Adrenal gland (tissue), 12 donors: ENCODE measurements around the gene VAX1. TPM values are rescaled to one million over a fixed set of nuclear protein-coding genes. Genes with fewer than 3 reads are reported as not detected.
"Not testable (repeated sequence)": the region's sequence is repeated elsewhere in the genome, so short reads cannot be mapped to it uniquely, and the experiment has no call there.

Source experiments
- DNase-seq, 7 donors: peaks; one replicate each; pipeline ENCODE4 v3.0.0-alpha.2; 2019 to 2020
- H3K27ac ChIP-seq, 5 donors: fragments of 200-600 bp; sonication (generic) in 4 of 5; 1 replicate in 3 of 5; 2 replicates in 2 of 5; pipeline versions ENCODE4 v1.5.1 to v1.8.0; 2016 to 2020; ENCODE audit warnings: mild to moderate bottlenecking in 1 of 5
- H3K27me3 ChIP-seq: fragments of 200-600 bp; 2 replicates; pipeline ENCODE4 v1.8.0; 2021
- H3K36me3 ChIP-seq, 2 donors: fragments of 200-600 bp; replicated peaks in 1 of 2; 1 replicate in 1 of 2; 2 replicates in 1 of 2; pipeline versions ENCODE4 v1.5.1 to v1.8.0; 2018 to 2022
- H3K4me1 ChIP-seq, 2 donors: fragments of 200-600 bp; replicated peaks in 1 of 2; 1 replicate in 1 of 2; 2 replicates in 1 of 2; pipeline versions ENCODE4 v1.5.1 to v1.8.0; 2018 to 2021
- H3K4me3 ChIP-seq, 4 donors: fragments of 200-600 bp; sonication (generic) in 3 of 4; one replicate each; pipeline ENCODE4 v1.5.1; 2016 to 2018
- H3K9me3 ChIP-seq, 3 donors: fragments of 200-600 bp; sonication (generic) in 1 of 3; replicated peaks in 1 of 3; 1 replicate in 2 of 3; 2 replicates in 1 of 3; pipeline versions ENCODE4 v1.5.1 to v1.8.0; 2016 to 2021
- POLR2A ChIP-seq, 2 donors: fragments of 450-650 bp; IDR thresholded peaks; one replicate each; pipeline ENCODE4 v1.6.1; 2017; ENCODE audit warnings: antibody characterized with exemption in 2 of 2, mild to moderate bottlenecking in 2 of 2, moderate library complexity in 1 of 2
- WGBS, 4 donors: extraction: QIAGEN DNeasy Blood & Tissue Kit in 2 of 4; methylation state at CpG; one replicate each; pipeline versions ENCODE4 v1.1.5 to v1.1.7; 2013 to 2017; 5-methylcytosine and 5-hydroxymethylcytosine counted together
- intact Hi-C, 2 donors: fragments of 100-400 bp; cut with DNase I; formaldehyde crosslinking; loops; one replicate each; pipeline versions ENCODE4 v1.14.1 to v1.15.0; 2022 to 2023
- microRNA-seq, 3 donors: library from miRNA; unstranded; fragments of <30 nt; microRNA quantifications; one replicate each; pipeline ENCODE4, GENCODE V29; 2017 to 2020
- polyA plus RNA-seq, 3 donors: library from polyadenylated mRNA; stranded (reverse); fragments of 200-250 nt in 2 of 3; fragments of 350-450 nt in 1 of 3; fragmentation: Illumina TruSeq in 1 of 3; extraction: RNeasy Lipid Tissue Mini Kit (QIAGEN cat#74804) in 1 of 3; gene quantifications; one replicate each; pipeline ENCODE4 v1.2.3, GENCODE V29; 2013 to 2014
- small RNA-seq, 2 donors: library from RNA; depleted of rRNA; stranded (forward); fragments of <200 nt; gene quantifications; one replicate each; pipeline ENCODE3, GENCODE V24; 2016
- total RNA-seq, 9 donors: library from RNA; depleted of rRNA in 4 of 9; stranded (reverse); fragments of >200 nt in 4 of 9; fragments of 120-200 nt in 1 of 9; fragmentation: NEBNext Ultra II Directional in 1 of 9; extraction: Animal tissue kit (Norgen Biotek cat#: 25700) in 1 of 9; gene quantifications; one replicate each; pipeline versions ENCODE4 v1.1.0 to v1.2.4, GENCODE V29; 2013 to 2023
- TF ChIP-seq, protein P1 (sequence below), 6 experiments: fragments of 450-650 bp in 4 of 6; fragments of 200-600 bp in 2 of 6; sonication (generic) in 1 of 6; IDR thresholded peaks; 1 replicate in 5 of 6; 2 replicates in 1 of 6; pipeline versions ENCODE4 v1.5.1 to v1.8.0; 2016 to 2021; ENCODE audit warnings: antibody characterized with exemption in 6 of 6, mild to moderate bottlenecking in 2 of 6, moderate library complexity in 1 of 6
- donor health status: healthy with polysubstance abuse.
- donor health status: Bipolar disorder and iron deficiency.
- donor health status: DM: yes; HTN: yes; CAD: no.
- donor health status: DM: no; HTN: no; CAD: no.
- donor health status: DM: no; HTN: no; CAD: no.
- donor health status: DM: yes; HTN: yes; CAD: no.

Gene VAX1
- total and polyA plus RNA-seq, 12 donors = not detected

DNA sequence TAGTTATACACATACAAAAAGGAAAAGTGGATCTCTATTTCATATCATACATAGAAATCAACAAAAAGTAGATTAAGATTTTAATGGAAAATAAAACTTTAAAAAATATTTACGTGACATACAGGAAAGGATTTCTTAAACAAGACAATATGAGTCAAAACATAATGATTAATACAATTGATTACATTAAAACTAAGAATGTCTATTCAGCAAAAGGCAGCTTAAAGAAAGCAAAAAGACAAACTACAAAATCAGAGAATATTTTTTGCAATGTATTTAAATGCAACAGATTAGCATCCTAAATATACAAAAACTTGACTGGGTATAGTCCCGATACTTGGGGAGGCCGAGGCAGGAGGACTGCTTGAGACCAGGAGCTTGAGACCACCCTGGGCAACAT is 50.5 kb downstream of the VAX1 start:
- Histone ChIP-seq H3K27ac (no peak overlapping the region), H3K4me1 (no peaks in the 10 kb centered on the region), H3K27me3 (peaks cover 17% of the 10 kb centered on the region), H3K4me3 (no peak overlapping the region), H3K9me3 (no peaks in the 10 kb centered on the region), H3K36me3 (no peaks in the 10 kb centered on the region)
- TF ChIP-seq POLR2A (IDR thresholded peaks at IDR 0.05) = no peak
- TF ChIP-seq, protein P1, sequence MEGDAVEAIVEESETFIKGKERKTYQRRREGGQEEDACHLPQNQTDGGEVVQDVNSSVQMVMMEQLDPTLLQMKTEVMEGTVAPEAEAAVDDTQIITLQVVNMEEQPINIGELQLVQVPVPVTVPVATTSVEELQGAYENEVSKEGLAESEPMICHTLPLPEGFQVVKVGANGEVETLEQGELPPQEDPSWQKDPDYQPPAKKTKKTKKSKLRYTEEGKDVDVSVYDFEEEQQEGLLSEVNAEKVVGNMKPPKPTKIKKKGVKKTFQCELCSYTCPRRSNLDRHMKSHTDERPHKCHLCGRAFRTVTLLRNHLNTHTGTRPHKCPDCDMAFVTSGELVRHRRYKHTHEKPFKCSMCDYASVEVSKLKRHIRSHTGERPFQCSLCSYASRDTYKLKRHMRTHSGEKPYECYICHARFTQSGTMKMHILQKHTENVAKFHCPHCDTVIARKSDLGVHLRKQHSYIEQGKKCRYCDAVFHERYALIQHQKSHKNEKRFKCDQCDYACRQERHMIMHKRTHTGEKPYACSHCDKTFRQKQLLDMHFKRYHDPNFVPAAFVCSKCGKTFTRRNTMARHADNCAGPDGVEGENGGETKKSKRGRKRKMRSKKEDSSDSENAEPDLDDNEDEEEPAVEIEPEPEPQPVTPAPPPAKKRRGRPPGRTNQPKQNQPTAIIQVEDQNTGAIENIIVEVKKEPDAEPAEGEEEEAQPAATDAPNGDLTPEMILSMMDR (IDR thresholded peaks at IDR 0.05) = no peak
- intact Hi-C loops = no loop called here
- 79 to 94% (median 81%) methylated on average over 3 of the region's 3 CpGs for WGBS, 4 donors
- DNase-seq = no peak

DNA sequence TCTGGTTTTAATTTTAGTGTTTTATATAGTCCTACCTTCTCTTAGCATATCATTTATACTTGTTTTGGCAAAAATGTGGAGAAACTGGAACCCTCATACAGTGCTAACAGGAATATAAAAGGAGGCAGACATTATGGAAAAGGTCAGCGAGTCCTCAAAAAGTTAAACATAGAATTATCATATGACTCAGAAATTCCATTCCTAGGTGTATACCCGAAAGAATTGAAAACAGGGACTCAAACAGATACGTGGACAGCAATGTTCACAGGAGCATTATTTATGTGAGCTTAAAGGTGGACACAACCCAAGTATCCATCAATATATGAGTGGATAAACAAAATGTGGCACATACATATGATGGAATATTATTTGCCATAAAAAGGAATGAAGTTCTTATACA is 51.5 kb downstream of the VAX1 start:
- H3K4me3 ChIP-seq = no peak overlapping the region
- WGBS, 4 donors = 67 to 74% (median 71%) methylated on average over 3 of the region's 3 CpGs
- TF ChIP-seq, protein P1 (IDR thresholded peaks at IDR 0.05) = no peak
- TF ChIP-seq POLR2A (IDR thresholded peaks at IDR 0.05) = no peak
- no peak overlapping the region for H3K27ac ChIP-seq
- no peaks in the 10 kb centered on the region for H3K36me3 ChIP-seq
- H3K27me3 ChIP-seq = peaks cover 17% of the 10 kb centered on the region
- no peak for DNase-seq
- intact Hi-C loops = no loop called here
- no peaks in the 10 kb centered on the region for H3K9me3 ChIP-seq
- H3K4me1 ChIP-seq = no peaks in the 10 kb centered on the region

DNA sequence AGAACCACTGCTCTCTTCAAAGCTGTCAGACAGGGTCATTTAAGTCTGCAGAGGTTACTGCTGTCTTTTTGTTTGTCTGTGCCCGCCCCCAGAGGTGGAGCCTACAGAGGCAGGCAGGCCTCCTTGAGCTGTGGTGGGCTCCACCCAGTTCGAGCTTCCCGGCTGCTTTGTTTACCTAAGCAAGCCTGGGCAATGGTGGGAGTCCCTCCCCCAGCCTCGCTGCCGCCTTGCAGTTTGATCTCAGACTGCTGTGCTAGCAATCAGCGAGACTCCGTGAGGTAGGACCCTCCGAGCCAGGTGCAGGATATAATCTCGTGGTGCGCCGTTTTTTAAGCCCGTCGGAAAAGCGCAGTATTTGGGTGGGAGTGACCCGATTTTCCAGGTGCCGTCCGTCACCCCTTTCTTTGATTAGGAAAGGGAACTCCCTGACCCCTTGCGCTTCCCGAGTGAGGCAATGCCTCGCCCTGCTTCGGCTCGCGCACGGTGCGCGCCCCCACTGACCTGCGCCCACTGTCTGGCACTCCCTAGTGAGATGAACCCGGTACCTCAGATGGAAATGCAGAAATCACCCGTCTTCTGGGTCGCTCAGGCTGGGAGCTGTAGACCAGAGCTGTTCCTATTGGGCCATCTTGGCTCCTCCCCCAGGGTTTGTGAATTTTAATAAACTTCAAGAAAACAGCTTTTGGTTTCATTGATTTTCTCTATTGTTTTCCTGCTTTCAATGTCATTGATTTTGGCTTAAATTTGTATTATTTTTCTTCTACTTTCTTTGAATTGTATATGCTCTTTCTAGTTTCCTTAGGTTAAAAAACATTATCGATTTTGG is 53.4 kb downstream of the VAX1 start:
- H3K4me1 ChIP-seq, DNase-seq, H3K4me3 ChIP-seq, H3K27ac ChIP-seq, H3K9me3 ChIP-seq, H3K36me3 ChIP-seq, intact Hi-C loops: not testable (repeated sequence)
- peaks cover 17% of the 10 kb centered on the region for H3K27me3 ChIP-seq
- 72 to 82% (median 78%) methylated on average over 24 to 29 of the region's 31 CpGs for WGBS, 4 donors

Small RNAs within 50 kb of the gene (microRNA-seq; reads per million reads assigned to microRNA genes)
- 0 reads per million in 3 donors for gene MIR3663

Small RNAs within 50 kb of the gene (small RNA-seq; reads per million reads assigned to genes)
- gene MIR3663 = 0 to 0.08 reads per million in 2 donors

Other genes starting within 250 kb of the VAX1 start
- 10 to 100 TPM in 8 of 9 donors, 1 to 10 TPM in 1; 9.6 to 26.0 (median 18.6) TPM for gene SHTN1, start 133.1 kb downstream of the VAX1 start, total RNA-seq
- 10 to 100 TPM in 2 of 3 donors, 1 to 10 TPM in 1; 8.8 to 30.3 (median 14.6) TPM for gene SHTN1, start 133.1 kb downstream of the VAX1 start, polyA plus RNA-seq
- not detected for gene KCNK18, start 59.2 kb upstream of the VAX1 start, total RNA-seq
- not detected for gene KCNK18, start 59.2 kb upstream of the VAX1 start, polyA plus RNA-seq
- gene SLC18A2, start 102.8 kb upstream of the VAX1 start, total RNA-seq = 10 to 100 TPM in 1 of 9 donors, 1 to 10 TPM in 3, under 1 TPM in 3, not detected in 2; 0.04 to 16.6 (median 3.1) TPM
- gene SLC18A2, start 102.8 kb upstream of the VAX1 start, polyA plus RNA-seq = 10 to 100 TPM in 1 of 3 donors, 1 to 10 TPM in 2; 4.0 to 10.2 (median 7.1) TPM
- 10 to 100 TPM; 17.5 to 45.7 (median 25.3) TPM for gene PDZD8, start 237.2 kb upstream of the VAX1 start, total RNA-seq
- 10 to 100 TPM in 1 of 3 donors, 1 to 10 TPM in 2; 1.7 to 30.5 (median 3.0) TPM for gene PDZD8, start 237.2 kb upstream of the VAX1 start, polyA plus RNA-seq